Peyer's patch (tissue), 4 donors: ENCODE measurements around the gene SCART1. TPM values are rescaled to one million over a fixed set of nuclear protein-coding genes. Genes with fewer than 3 reads are reported as not detected.
"Not testable (repeated sequence)": the region's sequence is repeated elsewhere in the genome, so short reads cannot be mapped to it uniquely, and the experiment has no call there.

Experiments used
- DNase-seq, 3 donors: peaks; one replicate each; pipeline ENCODE4 v3.0.0-alpha.2; 2017 to 2019
- H3K27ac ChIP-seq, 4 donors: fragments of 200-600 bp; sonication (generic); one replicate each; pipeline ENCODE4 v1.5.1; 2016 to 2019
- H3K27me3 ChIP-seq, 2 donors: fragments of 200-600 bp; sonication (generic); one replicate each; pipeline ENCODE4 v1.5.1; 2019
- H3K36me3 ChIP-seq, 3 donors: fragments of 200-600 bp; sonication (generic); one replicate each; pipeline ENCODE4 v1.5.1; 2016 to 2019
- H3K4me1 ChIP-seq, 4 donors: fragments of 200-600 bp; sonication (generic); one replicate each; pipeline ENCODE4 v1.5.1; 2016 to 2019
- H3K4me3 ChIP-seq, 4 donors: fragments of 200-600 bp; sonication (generic); 1 replicate in 3 of 4; 2 replicates in 1 of 4; pipeline ENCODE4 v1.5.1; 2016 to 2019; ENCODE audit warnings: mild to moderate bottlenecking in 1 of 4
- H3K9me3 ChIP-seq, 4 donors: fragments of 200-600 bp; sonication (generic); one replicate each; pipeline ENCODE4 v1.5.1; 2016 to 2019; ENCODE audit warnings: mild to moderate bottlenecking in 1 of 4
- POLR2A ChIP-seq, 2 donors: fragments of 450-650 bp; IDR thresholded peaks; one replicate each; pipeline ENCODE4 v1.5.1; 2017; ENCODE audit warnings: antibody characterized with exemption in 2 of 2, mild to moderate bottlenecking in 2 of 2, moderate library complexity in 2 of 2
- total RNA-seq, 4 donors: library from RNA; depleted of rRNA; stranded (reverse); fragments of >200 nt; gene quantifications; one replicate each; pipeline ENCODE4 v1.1.0, GENCODE V29; 2016
- TF ChIP-seq, protein P1 (sequence below), 6 experiments: fragments of 450-650 bp in 4 of 6; fragments of 200-600 bp in 2 of 6; sonication (generic) in 1 of 6; IDR thresholded peaks; one replicate each; pipeline ENCODE4 v1.5.1; 2017 to 2019; ENCODE audit warnings: antibody characterized with exemption in 6 of 6, mild to moderate bottlenecking in 3 of 6, moderate library complexity in 1 of 6

The SCART1 gene
- total RNA-seq, 4 donors from 2014 or later, result 1.9 to 14.6 (median 8.7) TPM

DNA sequence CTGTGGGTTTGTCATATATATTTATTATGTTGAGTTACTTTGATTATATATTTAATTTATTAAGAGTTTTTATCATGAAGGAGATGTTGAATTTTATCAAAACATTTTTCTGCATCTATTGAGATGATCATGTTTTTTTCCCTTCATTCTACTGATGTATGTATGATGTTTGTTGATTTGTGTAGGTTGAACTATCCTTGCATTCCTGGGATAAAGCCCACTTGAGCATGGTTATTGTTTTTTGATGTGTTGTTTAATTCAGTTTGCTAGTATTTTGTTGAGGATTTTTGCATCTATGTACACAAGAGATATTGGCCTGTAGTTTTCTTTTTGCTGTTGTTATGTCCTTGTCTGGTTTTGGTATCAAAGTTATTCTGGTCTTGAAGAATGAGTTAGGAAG, 31.1 kb downstream of the SCART1 start:
- no peaks in the 10 kb centered on the region for H3K27me3 ChIP-seq
- H3K27ac ChIP-seq, result no peak overlapping the region
- H3K36me3 ChIP-seq, result no peaks in the 10 kb centered on the region
- H3K4me3 ChIP-seq, result no peak overlapping the region
- TF ChIP-seq, protein P1, sequence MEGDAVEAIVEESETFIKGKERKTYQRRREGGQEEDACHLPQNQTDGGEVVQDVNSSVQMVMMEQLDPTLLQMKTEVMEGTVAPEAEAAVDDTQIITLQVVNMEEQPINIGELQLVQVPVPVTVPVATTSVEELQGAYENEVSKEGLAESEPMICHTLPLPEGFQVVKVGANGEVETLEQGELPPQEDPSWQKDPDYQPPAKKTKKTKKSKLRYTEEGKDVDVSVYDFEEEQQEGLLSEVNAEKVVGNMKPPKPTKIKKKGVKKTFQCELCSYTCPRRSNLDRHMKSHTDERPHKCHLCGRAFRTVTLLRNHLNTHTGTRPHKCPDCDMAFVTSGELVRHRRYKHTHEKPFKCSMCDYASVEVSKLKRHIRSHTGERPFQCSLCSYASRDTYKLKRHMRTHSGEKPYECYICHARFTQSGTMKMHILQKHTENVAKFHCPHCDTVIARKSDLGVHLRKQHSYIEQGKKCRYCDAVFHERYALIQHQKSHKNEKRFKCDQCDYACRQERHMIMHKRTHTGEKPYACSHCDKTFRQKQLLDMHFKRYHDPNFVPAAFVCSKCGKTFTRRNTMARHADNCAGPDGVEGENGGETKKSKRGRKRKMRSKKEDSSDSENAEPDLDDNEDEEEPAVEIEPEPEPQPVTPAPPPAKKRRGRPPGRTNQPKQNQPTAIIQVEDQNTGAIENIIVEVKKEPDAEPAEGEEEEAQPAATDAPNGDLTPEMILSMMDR (IDR thresholded peaks at IDR 0.05), result no peak
- no peak for TF ChIP-seq POLR2A (IDR thresholded peaks at IDR 0.05)
- DNase-seq, result no peak
- peaks cover 0 to 22% (median 0%) of the 10 kb centered on the region in 4 donors for H3K9me3 ChIP-seq
- no peaks in the 10 kb centered on the region for H3K4me1 ChIP-seq

GRCh38 chr10:133487085-133487484, 33.3 kb downstream of the SCART1 start:
- Histone ChIP-seq H3K27ac (no peak overlapping the region), H3K4me1 (no peaks in the 10 kb centered on the region), H3K9me3 (peaks cover 0 to 22% (median 0%) of the 10 kb centered on the region in 4 donors), H3K27me3 (no peaks in the 10 kb centered on the region), H3K36me3 (no peaks in the 10 kb centered on the region), H3K4me3 (no peak overlapping the region)
- DNase-seq, result no peak
- TF ChIP-seq, protein P1 (IDR thresholded peaks at IDR 0.05), result no peak
- no peak for TF ChIP-seq POLR2A (IDR thresholded peaks at IDR 0.05)

GRCh38 chr10:133488354-133488753, 34.6 kb downstream of the SCART1 start:
- H3K4me3 ChIP-seq, result no peak overlapping the region
- no peaks in the 10 kb centered on the region for H3K36me3 ChIP-seq
- H3K27me3 ChIP-seq, result no peaks in the 10 kb centered on the region
- H3K4me1 ChIP-seq, result no peaks in the 10 kb centered on the region
- peaks cover 0 to 22% (median 0%) of the 10 kb centered on the region in 4 donors for H3K9me3 ChIP-seq
- no peak overlapping the region for H3K27ac ChIP-seq
- no peak for DNase-seq
- TF ChIP-seq, protein P1 (IDR thresholded peaks at IDR 0.05), result no peak
- TF ChIP-seq POLR2A (IDR thresholded peaks at IDR 0.05), result no peak

DNA sequence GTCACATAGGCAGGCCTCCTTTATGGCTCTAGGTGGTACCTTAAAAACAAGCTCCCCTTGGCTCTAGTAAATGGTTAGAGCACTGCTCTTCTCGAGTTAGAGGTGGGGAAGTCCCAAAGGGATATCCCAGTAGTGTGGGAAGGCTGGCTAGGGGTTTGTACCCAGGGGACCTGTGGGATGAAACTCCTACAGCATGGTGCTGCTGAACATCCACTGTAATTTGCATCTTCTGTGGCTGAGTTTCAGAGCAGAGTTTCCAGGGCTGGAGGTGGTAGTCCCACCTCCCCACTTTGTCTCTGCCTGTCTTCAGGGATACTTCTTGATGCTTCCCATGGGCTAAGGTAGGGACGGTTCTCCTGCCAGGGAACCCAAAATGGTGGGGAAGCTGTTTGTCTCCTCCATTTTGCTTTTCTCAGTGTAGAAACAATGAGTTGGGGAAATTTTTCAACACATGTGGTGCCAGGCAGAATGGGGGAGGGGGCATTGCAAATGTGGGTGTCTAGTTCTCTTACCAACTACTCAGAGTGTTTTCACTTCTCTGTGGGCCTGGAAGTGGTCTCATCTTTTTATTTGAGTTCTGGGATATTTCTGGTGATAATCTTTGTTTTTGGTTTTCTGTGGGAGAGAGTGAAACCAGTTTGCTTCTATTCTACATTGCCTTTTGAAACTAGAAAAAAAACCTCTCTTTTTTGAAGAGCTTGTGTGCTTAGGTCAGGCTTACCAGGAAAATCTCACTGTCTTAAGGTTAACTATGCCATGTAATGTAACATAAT, 36.3 kb downstream of the SCART1 start:
- TF ChIP-seq, protein P1 (IDR thresholded peaks at IDR 0.05), result no peak
- TF ChIP-seq POLR2A (IDR thresholded peaks at IDR 0.05), result no peak
- Histone ChIP-seq H3K27me3 (no peaks in the 10 kb centered on the region), H3K4me3 (no peak overlapping the region), H3K9me3 (peaks cover 0 to 17% (median 0%) of the 10 kb centered on the region in 4 donors), H3K4me1 (no peaks in the 10 kb centered on the region), H3K27ac (no peak overlapping the region), H3K36me3 (no peaks in the 10 kb centered on the region)
- no peak for DNase-seq

- not testable (repeated sequence) for H3K4me1 ChIP-seq, DNase-seq, H3K4me3 ChIP-seq, H3K27me3 ChIP-seq, H3K36me3 ChIP-seq, H3K27ac ChIP-seq, H3K9me3 ChIP-seq
These were observed 39.8 kb downstream of the SCART1 start for GRCh38 chr10:133493562-133493961.

DNA sequence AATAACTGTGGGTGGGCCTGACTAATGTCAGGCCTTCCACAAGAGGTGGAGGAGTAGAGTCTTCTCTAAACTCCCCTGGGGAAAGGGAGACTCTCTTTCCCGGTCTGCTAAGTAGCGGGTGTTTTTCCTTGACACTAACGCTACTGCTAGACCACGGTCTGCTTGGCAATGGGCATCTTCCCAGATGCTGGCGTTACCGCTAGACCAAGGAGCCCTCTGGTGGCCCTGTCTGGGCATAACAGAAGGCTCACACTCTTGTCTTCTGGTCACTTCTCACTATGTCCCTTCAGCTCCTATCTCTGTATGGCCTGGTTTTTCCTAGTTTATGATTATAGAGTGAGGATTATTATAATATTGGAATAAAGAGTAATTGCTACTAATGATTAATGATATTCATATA, 43.6 kb downstream of the SCART1 start:
- H3K27ac ChIP-seq, H3K9me3 ChIP-seq, H3K4me3 ChIP-seq, H3K36me3 ChIP-seq, DNase-seq, H3K27me3 ChIP-seq, H3K4me1 ChIP-seq: not testable (repeated sequence)
- TF ChIP-seq, protein P1 (IDR thresholded peaks at IDR 0.05), result peak in 3 of 6 experiments; percentile 24 to 31 (median 30)

DNA sequence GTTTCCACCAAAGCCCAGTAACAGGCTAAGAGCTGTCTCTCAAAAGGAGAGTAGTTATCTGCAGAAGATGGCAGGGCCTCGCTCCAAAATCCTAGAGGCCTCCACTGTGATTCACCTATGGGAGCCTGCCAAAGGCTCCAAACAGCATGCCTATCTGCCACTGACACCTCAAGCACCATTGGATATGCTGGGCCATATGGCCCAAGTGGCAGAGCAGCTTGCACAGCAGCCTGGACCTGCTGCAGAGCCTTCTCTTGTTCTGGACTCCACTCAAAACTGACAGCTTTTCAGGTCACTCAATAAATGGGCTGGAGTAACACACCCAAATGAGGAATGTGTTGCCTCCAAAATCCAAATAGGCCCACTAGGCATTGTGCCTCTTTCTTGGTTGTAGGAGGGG, 45.4 kb downstream of the SCART1 start:
- H3K9me3 ChIP-seq, H3K27me3 ChIP-seq, H3K27ac ChIP-seq, H3K36me3 ChIP-seq, H3K4me1 ChIP-seq, H3K4me3 ChIP-seq, DNase-seq: not testable (repeated sequence)

- not testable (repeated sequence) for H3K9me3 ChIP-seq, DNase-seq, H3K27ac ChIP-seq, H3K36me3 ChIP-seq, H3K4me1 ChIP-seq, H3K27me3 ChIP-seq, H3K4me3 ChIP-seq
These were observed 47.2 kb downstream of the SCART1 start for GRCh38 chr10:133500897-133501296.
